Loucy (cell line): ENCODE results near the gene NCLN.

Experiments used
- CTCF ChIP-seq: fragments of 200-600 bp; sonication (generic); conservative IDR thresholded peaks from 2 replicates; pipeline ENCODE4 v1.5.1; 2014; ENCODE audit warnings: mild to moderate bottlenecking, antibody characterized with exemption, low read length
- EZH2phosphoT487 ChIP-seq: fragments of 200-600 bp; IDR thresholded peaks from 2 replicates; pipeline ENCODE4 v1.6.1; 2018; ENCODE audit warnings: antibody characterized with exemption, mild to moderate bottlenecking, moderate library complexity, borderline replicate concordance

- TF ChIP-seq CTCF (no peak), EZH2phosphoT487 (no peak)
Measured at GRCh38 chr19:3142292-3142670, 43.4 kb upstream of the NCLN start.
